A549 (cell line): Measurements from ENCODE around the gene WNT11. TPM values are rescaled to one million over a fixed set of nuclear protein-coding genes. Genes with fewer than 3 reads are reported as not detected.

Source experiments
- ATAC-seq, 2 experiments: fragments of 200-7000 bp in 1 of 2; fragments of >200 bp in 1 of 2; cut with Nextera tagmentation in 1 of 2; cut with Tn5 transposase in 1 of 2; 3 replicates each; pipeline versions ENCODE4 v1.8.0 to v1.9.1; 2018 to 2020; ENCODE audit warnings: mild to moderate bottlenecking in 1 of 2, moderate library complexity in 1 of 2
- CTCF ChIA-PET: fragments of 300-600 bp; sonication (Branson Sonifier 250); formaldehyde crosslinking; extraction: SDS; loops from one replicate; lab custom pipeline; 2021; ENCODE audit warnings: antibody characterized with exemption, inconsistent platforms; lab: Yijun Ruan, JAX
- POLR2A ChIA-PET: fragments of 350-600 bp; formaldehyde crosslinking; extraction: SDS; loops from one replicate; lab custom pipeline; 2021; ENCODE audit warnings: antibody characterized with exemption, inconsistent platforms; lab: Yijun Ruan, JAX
- DNase-seq, 2 experiments: peaks; one replicate each; pipeline versions ENCODE4 v3.0.0 to v3.0.0-alpha.2; 2011 to 2016; ENCODE audit warnings: low read depth in 1 of 2, low spot score in 1 of 2
- FAIRE-seq: peaks from 2 replicates; lab custom pipeline; 2011; peaks lifted over from hg19 to GRCh38; lab: Jason Lieb, UNC
- H3K27ac ChIP-seq, 2 experiments: fragments of >200 bp; sonication (Bioruptor Twin); formaldehyde crosslinking; 3 replicates each; pipeline ENCODE4 v1.5.1; 2016 to 2017
- H3K4me1 ChIP-seq: fragments of >200 bp; sonication (Bioruptor Twin); formaldehyde crosslinking; 3 replicates; pipeline ENCODE4 v1.6.1; 2016
- H3K4me2 ChIP-seq: fragments of >200 bp; sonication (Bioruptor Twin); formaldehyde crosslinking; 3 replicates; pipeline ENCODE4 v1.6.1; 2016
- H3K4me3 ChIP-seq: fragments of >200 bp; sonication (Bioruptor Twin); formaldehyde crosslinking; 3 replicates; pipeline ENCODE4 v1.5.1; 2016
- H3K9me3 ChIP-seq: fragments of >200 bp; sonication (Bioruptor Twin); formaldehyde crosslinking; 3 replicates; pipeline ENCODE4 v1.6.1; 2016
- BCL3 ChIP-seq: fragments of >200 bp; sonication (Bioruptor Twin); formaldehyde crosslinking; IDR thresholded peaks from 3 replicates; pipeline ENCODE4 v1.6.1; 2016
- BHLHE40 ChIP-seq: IDR thresholded peaks from 2 replicates; pipeline ENCODE4 v1.6.1; 2012; ENCODE audit warnings: low read depth, low read length, inconsistent platforms
- CBX2 ChIP-seq: fragments of 200-600 bp; sonication (generic); IDR thresholded peaks from 2 replicates; pipeline ENCODE4 v1.6.1; 2016; ENCODE audit warnings: low read depth, mild to moderate bottlenecking, borderline replicate concordance
- CHD4 ChIP-seq: fragments of 200-600 bp; sonication (generic); IDR thresholded peaks from 2 replicates; pipeline ENCODE4 v1.6.1; 2016; ENCODE audit warnings: antibody characterized with exemption, mild to moderate bottlenecking, borderline replicate concordance
- EHMT2 ChIP-seq: fragments of 200-600 bp; sonication (generic); IDR thresholded peaks from 2 replicates; pipeline ENCODE4 v1.6.1; 2016; ENCODE audit warnings: antibody characterized with exemption, low read depth, mild to moderate bottlenecking, moderate library complexity
- ESRRA ChIP-seq: fragments of 150-350 bp; IDR thresholded peaks from 2 replicates; pipeline ENCODE4 v1.6.1; 2014; ENCODE audit warnings: mild to moderate bottlenecking, low read length, borderline replicate concordance
- FOSL2 ChIP-seq, 2 experiments: fragments of 450-650 bp in 1 of 2; fragments of >200 bp in 1 of 2; sonication (Bioruptor Twin) in 1 of 2; formaldehyde crosslinking; IDR thresholded peaks; 2 replicates each; pipeline versions ENCODE4 v1.5.0 to v1.6.1; 2016 to 2020; ENCODE audit warnings: mild to moderate bottlenecking in 1 of 2, moderate library complexity in 1 of 2
- FOXS1 ChIP-seq: fragments of 250-450 bp; sonication (Bioruptor Pico); IDR thresholded peaks from 2 replicates; pipeline ENCODE4 v1.5.0; 2020; ENCODE audit warnings: mild to moderate bottlenecking, moderate library complexity
- GATA3 ChIP-seq: IDR thresholded peaks from 2 replicates; pipeline ENCODE4 v1.6.1; 2012; ENCODE audit warnings: borderline replicate concordance
- HES2 ChIP-seq: fragments of >200 bp; sonication (Bioruptor Twin); formaldehyde crosslinking; IDR thresholded peaks from 2 replicates; pipeline ENCODE4 v1.6.1; 2016
- HOXB5 ChIP-seq: fragments of 250-450 bp; sonication (Bioruptor Pico); IDR thresholded peaks from 2 replicates; pipeline ENCODE4 v1.5.0; 2020; ENCODE audit warnings: mild to moderate bottlenecking, moderate library complexity
- MAFK ChIP-seq: fragments of 450-650 bp; IDR thresholded peaks from 2 replicates; pipeline ENCODE4 v1.6.1; 2014; ENCODE audit not compliant: partially characterized antibody
- MAX ChIP-seq: IDR thresholded peaks from 2 replicates; pipeline ENCODE4 v1.6.1; 2012
- MYC ChIP-seq: IDR thresholded peaks from 2 replicates; pipeline ENCODE4 v1.6.1; 2012; ENCODE audit warnings: mild to moderate bottlenecking, inconsistent platforms, low read length, improper control_type of control experiment, borderline replicate concordance
- NFE2L2 ChIP-seq: fragments of 150-350 bp; conservative IDR thresholded peaks from 2 replicates; pipeline ENCODE4 v1.6.1; 2014; ENCODE audit warnings: low read length
- NR3C1 ChIP-seq: fragments of >200 bp; sonication (Bioruptor Twin); formaldehyde crosslinking; IDR thresholded peaks from 3 replicates; pipeline ENCODE4 v1.6.1; 2017
- SMC3 ChIP-seq: fragments of >200 bp; sonication (Bioruptor Twin); formaldehyde crosslinking; IDR thresholded peaks from 3 replicates; pipeline ENCODE4 v1.6.1; 2018; ENCODE audit warnings: inconsistent platforms
- TP53 ChIP-seq: fragments of 250-450 bp; sonication (Bioruptor Pico); IDR thresholded peaks from 2 replicates; pipeline ENCODE4 v1.5.0; 2021; ENCODE audit warnings: mild to moderate bottlenecking, moderate library complexity
- USF2 ChIP-seq: fragments of 450-650 bp; IDR thresholded peaks from 2 replicates; pipeline ENCODE4 v1.6.1; 2014; ENCODE audit warnings: antibody characterized with exemption
- ZC3H11A ChIP-seq: fragments of 450-650 bp; IDR thresholded peaks from 2 replicates; pipeline ENCODE4 v1.6.1; 2014; ENCODE audit warnings: antibody characterized with exemption, mild to moderate bottlenecking
- ZFP36 ChIP-seq: fragments of 450-650 bp; IDR thresholded peaks from 2 replicates; pipeline ENCODE4 v1.6.1; 2014; ENCODE audit warnings: borderline replicate concordance; ENCODE audit not compliant: partially characterized antibody
- WGBS: methylation state at CpG from one replicate; pipeline ENCODE4 v1.1.6; 2017; ENCODE audit errors: missing lambda C conversion rate; 5-methylcytosine and 5-hydroxymethylcytosine counted together
- polyA plus RNA-seq, 4 experiments: library from polyadenylated mRNA; depleted of rRNA in 3 of 4; stranded (reverse); fragments of >200 nt; fragmentation: RNase III in 1 of 4; extraction: RNeasy Plus Mini Kit Qiagen cat#74134 plus additional on column Dnase treatment in 1 of 4; gene quantifications; 2 replicates in 3 of 4; 3 replicates in 1 of 4; pipeline ENCODE4 v1.2.3, GENCODE V29; 2011 to 2017

The WNT11 gene
- polyA plus RNA-seq, 2 of the 4 experiments (the other 2 are of a cell fraction), result 0.36 to 0.57 TPM

- no peak overlapping the region for H3K27ac ChIP-seq
- H3K4me2 ChIP-seq, result no peak overlapping the region
- ATAC-seq (no peak), FAIRE-seq (no peak), DNase-seq (no peak)
- no CpG with 5 or more reads among the region's 6 CpGs for WGBS
- H3K9me3 ChIP-seq, result no peaks in the 10 kb centered on the region
- CTCF ChIA-PET, result interaction anchor here (0.8 to 1.6 kb wide), 4 partner anchors 25 to 281 kb away, joined by 3 to 4 read pairs (median 4); no protein-coding TSS in a partner anchor
- H3K4me3 ChIP-seq, result no peak overlapping the region
- H3K4me1 ChIP-seq, result no peaks in the 10 kb centered on the region
- POLR2A ChIA-PET, result no interaction called here
- TF ChIP-seq CHD4 (no peak), GATA3 (no peak), HES2 (no peak), BHLHE40 (no peak), EHMT2 (no peak), MYC (no peak), NFE2L2 (no peak), HOXB5 (CRISPR knock-in tag) (no peak), USF2 (no peak), FOSL2 (IDR thresholded peaks at IDR 0.05) (no peak), FOSL2 (CRISPR knock-in tag; IDR thresholded peaks at IDR 0.05) (no peak), TP53 (CRISPR knock-in tag) (no peak), MAFK (no peak), ESRRA (no peak), MAX (no peak), FOXS1 (CRISPR knock-in tag) (no peak)
Observed at GRCh38 chr11:76177250-76177686, 29.0 kb downstream of the WNT11 start.

- ATAC-seq (no peak), FAIRE-seq (no peak), DNase-seq (no peak)
- 90% methylated on average over 8 of the region's 9 CpGs for WGBS
- CTCF ChIA-PET, result interaction anchor here (1.0 to 1.4 kb wide), 2 partner anchors 24 to 31 kb away, joined by 3 to 4 read pairs; no protein-coding TSS in a partner anchor
- Histone ChIP-seq H3K9me3 (no peaks in the 10 kb centered on the region), H3K4me1 (no peaks in the 10 kb centered on the region), H3K4me3 (no peak overlapping the region), H3K27ac (no peak overlapping the region), H3K4me2 (no peak overlapping the region)
- TF ChIP-seq NR3C1 (no peak), CBX2 (no peak), BCL3 (no peak), ESRRA (no peak), ZFP36 (no peak), ZC3H11A (no peak)
- POLR2A ChIA-PET, result no interaction called here
Observed at GRCh38 chr11:76176463-76176862, 29.8 kb downstream of the WNT11 start.

- Histone ChIP-seq H3K4me1 (no peaks in the 10 kb centered on the region), H3K27ac (no peak overlapping the region), H3K4me2 (no peak overlapping the region), H3K4me3 (no peak overlapping the region), H3K9me3 (no peaks in the 10 kb centered on the region)
- FAIRE-seq (no peak), ATAC-seq (no peak), DNase-seq (no peak)
- WGBS, result 62% methylated on average over 4 of the region's 4 CpGs
- ChIA-PET CTCF (interaction anchor here (0.9 to 1.4 kb wide), 3 partner anchors 23 to 33 kb away, joined by 3 read pairs; partner anchors contain the start of gene WNT11), POLR2A (no interaction called here)
- TF ChIP-seq BHLHE40, result no peak
- no peak for TF ChIP-seq MAX
- TF ChIP-seq SMC3, result no peak
Observed at GRCh38 chr11:76175783-76176182, 30.5 kb downstream of the WNT11 start.
